ENCODE data around the gene DLGAP1.

DNA sequence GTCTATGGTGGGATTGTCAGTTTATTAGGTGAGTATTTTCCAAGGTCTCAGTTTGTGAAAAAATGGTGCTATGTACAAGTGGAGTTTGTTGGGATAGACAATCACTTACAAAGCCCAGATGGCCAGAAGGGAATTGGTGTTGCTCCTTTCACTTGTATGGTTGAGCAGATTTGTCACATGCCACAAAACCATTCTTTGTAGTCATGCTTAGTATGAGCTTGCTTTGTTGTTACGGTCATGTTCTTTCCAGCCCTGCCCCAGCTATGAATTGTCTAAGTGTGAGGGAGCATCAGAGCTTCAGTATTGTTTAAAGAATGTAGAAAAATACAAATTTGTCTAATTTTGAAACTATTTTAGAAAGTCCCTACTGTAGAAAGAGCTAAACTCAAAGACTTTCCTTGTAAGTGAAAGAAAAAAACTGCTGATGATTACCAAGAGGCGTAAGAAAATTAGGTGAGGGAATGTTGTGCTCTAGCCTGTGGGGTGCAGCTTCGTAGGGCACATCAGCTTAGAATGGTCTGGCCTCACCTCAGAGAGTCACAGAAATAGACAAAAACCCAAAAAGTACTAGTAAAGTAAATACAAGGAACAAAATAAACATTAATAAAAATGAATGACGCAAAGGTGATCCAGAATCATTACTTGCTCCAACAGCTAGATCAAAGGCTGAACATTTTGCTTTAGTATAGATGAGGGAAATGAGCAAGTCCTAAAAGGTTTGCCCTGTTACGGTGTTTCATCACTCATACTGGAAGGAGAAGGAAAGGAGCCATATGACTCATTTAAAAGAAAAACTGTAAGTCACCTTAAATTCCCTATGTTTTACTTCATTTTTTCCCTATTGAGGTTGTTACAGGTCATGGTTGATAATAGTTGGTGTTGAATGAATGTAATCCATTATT, 995.9 kb downstream of the DLGAP1 start:
- TF ChIP-seq POLR2A (IDR thresholded peaks at IDR 0.05) (no peak), EP300 (IDR thresholded peaks at IDR 0.05) (no peak), POLR2AphosphoS5 (IDR thresholded peaks at IDR 0.05) (no peak)
- TF ChIP-seq, protein P1, sequence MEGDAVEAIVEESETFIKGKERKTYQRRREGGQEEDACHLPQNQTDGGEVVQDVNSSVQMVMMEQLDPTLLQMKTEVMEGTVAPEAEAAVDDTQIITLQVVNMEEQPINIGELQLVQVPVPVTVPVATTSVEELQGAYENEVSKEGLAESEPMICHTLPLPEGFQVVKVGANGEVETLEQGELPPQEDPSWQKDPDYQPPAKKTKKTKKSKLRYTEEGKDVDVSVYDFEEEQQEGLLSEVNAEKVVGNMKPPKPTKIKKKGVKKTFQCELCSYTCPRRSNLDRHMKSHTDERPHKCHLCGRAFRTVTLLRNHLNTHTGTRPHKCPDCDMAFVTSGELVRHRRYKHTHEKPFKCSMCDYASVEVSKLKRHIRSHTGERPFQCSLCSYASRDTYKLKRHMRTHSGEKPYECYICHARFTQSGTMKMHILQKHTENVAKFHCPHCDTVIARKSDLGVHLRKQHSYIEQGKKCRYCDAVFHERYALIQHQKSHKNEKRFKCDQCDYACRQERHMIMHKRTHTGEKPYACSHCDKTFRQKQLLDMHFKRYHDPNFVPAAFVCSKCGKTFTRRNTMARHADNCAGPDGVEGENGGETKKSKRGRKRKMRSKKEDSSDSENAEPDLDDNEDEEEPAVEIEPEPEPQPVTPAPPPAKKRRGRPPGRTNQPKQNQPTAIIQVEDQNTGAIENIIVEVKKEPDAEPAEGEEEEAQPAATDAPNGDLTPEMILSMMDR (IDR thresholded peaks at IDR 0.05), result no peak
